ENCODE data around the gene PHEX. TPM values are rescaled to one million over a fixed set of nuclear protein-coding genes. Genes with fewer than 3 reads are reported as not detected.
A peak's percentile ranks its signal among the peaks of the same experiment; 100 is the strongest.

The PHEX gene
- total RNA-seq, 4 donors from 2014 or later = 1.5 to 4.3 (median 2.3) TPM

- H3K4me1 ChIP-seq = no peaks in the 10 kb centered on the region
- H3K27ac ChIP-seq = peak overlapping the region; percentile 64 to 71
- intact Hi-C loops (cut with DNase I; ENCODE audit: low total_unique reads) = no loop called here
- no peaks in the 10 kb centered on the region for H3K9me3 ChIP-seq
- no peaks in the 10 kb centered on the region for H3K27me3 ChIP-seq
- no peaks in the 10 kb centered on the region for H3K36me3 ChIP-seq
- TF ChIP-seq CTCF (IDR thresholded peaks at IDR 0.05) = no peak
- TF ChIP-seq POLR2A (IDR thresholded peaks at IDR 0.05) = no peak
- no peak overlapping the region for H3K4me3 ChIP-seq
- no peak for DNase-seq
These were observed 86.2 kb downstream of the PHEX start for GRCh38 chrX:22118161-22118830.

DNA sequence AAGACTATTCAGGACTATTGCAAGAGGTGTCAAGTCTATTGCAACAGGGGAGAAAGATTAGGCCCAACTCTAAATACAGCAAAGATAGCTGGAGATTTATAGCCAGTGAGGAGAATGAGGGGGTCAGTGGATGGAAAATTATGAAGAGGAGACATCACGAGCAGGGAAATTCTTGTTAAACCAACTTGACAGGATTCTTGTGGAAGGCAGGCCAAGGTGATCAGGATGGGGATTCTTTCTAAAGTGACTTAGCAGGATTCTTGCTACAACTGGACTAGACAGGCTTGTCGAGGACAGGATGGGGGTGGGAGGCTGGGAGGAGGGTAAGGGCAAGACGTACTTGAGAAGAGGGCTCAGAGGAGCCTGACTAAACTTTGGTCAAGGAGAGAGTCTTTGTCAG is 89.0 kb downstream of the PHEX start:
- H3K27ac ChIP-seq = no peak overlapping the region
- no peaks in the 10 kb centered on the region for H3K9me3 ChIP-seq
- H3K27me3 ChIP-seq = no peaks in the 10 kb centered on the region
- H3K4me1 ChIP-seq = no peaks in the 10 kb centered on the region
- no peak for TF ChIP-seq CTCF (IDR thresholded peaks at IDR 0.05)
- no peak for TF ChIP-seq POLR2A (IDR thresholded peaks at IDR 0.05)
- intact Hi-C loops (cut with DNase I; ENCODE audit: low total_unique reads) = no loop called here
- no peak overlapping the region for H3K4me3 ChIP-seq
- DNase-seq = no peak
- H3K36me3 ChIP-seq = no peaks in the 10 kb centered on the region

DNA sequence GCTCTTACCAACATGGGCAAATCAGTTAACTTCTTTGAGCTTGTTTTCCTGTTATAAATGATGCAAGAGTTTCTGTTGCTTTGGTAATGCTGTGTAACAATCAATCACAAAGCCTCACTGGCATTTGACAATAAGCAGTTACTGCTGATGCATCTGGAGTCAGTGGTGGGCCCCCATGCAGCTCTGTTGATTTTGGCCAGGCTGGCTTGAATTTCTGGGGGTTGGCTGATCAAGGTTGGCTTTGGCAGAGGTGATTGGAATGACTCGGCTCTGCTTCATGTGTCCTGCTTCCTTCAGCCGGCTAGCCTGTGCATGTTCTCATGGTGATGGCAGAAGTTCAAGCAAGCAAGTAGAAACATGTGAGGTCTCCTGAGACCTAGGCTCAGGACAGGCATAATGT is 90.4 kb downstream of the PHEX start:
- no peak overlapping the region for H3K4me3 ChIP-seq
- H3K36me3 ChIP-seq = no peaks in the 10 kb centered on the region
- no peaks in the 10 kb centered on the region for H3K27me3 ChIP-seq
- intact Hi-C loops (cut with DNase I; ENCODE audit: low total_unique reads) = no loop called here
- H3K9me3 ChIP-seq = no peaks in the 10 kb centered on the region
- TF ChIP-seq CTCF (IDR thresholded peaks at IDR 0.05) (no peak), POLR2A (IDR thresholded peaks at IDR 0.05) (no peak)
- no peaks in the 10 kb centered on the region for H3K4me1 ChIP-seq
- H3K27ac ChIP-seq = peak overlapping the region; percentile 45 to 46
- DNase-seq = peak; percentile 37 to 45

GRCh38 chrX:22124098-22124497 is 92.0 kb downstream of the PHEX start:
- Histone ChIP-seq H3K36me3 (no peaks in the 10 kb centered on the region), H3K4me3 (no peak overlapping the region), H3K27me3 (no peaks in the 10 kb centered on the region), H3K27ac (peak overlapping the region; percentile 46 to 59), H3K4me1 (no peaks in the 10 kb centered on the region), H3K9me3 (no peaks in the 10 kb centered on the region)
- DNase-seq = no peak
- TF ChIP-seq CTCF (IDR thresholded peaks at IDR 0.05) = no peak
- no peak for TF ChIP-seq POLR2A (IDR thresholded peaks at IDR 0.05)
- intact Hi-C loops (cut with DNase I; ENCODE audit: low total_unique reads) = no loop called here

- Histone ChIP-seq H3K27ac (peak overlapping the region in 1 of 2 donors; percentile 59), H3K9me3 (no peaks in the 10 kb centered on the region), H3K36me3 (no peaks in the 10 kb centered on the region), H3K4me1 (no peaks in the 10 kb centered on the region), H3K4me3 (no peak overlapping the region), H3K27me3 (no peaks in the 10 kb centered on the region)
- no peak for DNase-seq
- intact Hi-C loops (cut with DNase I; ENCODE audit: low total_unique reads) = no loop called here
- TF ChIP-seq CTCF (IDR thresholded peaks at IDR 0.05) = no peak
- TF ChIP-seq POLR2A (IDR thresholded peaks at IDR 0.05) = no peak
These were observed 93.4 kb downstream of the PHEX start for GRCh38 chrX:22125481-22125880.
